ENCODE measurements around the gene SPI1. TPM values are rescaled to one million over a fixed set of nuclear protein-coding genes. Genes with fewer than 3 reads are reported as not detected.

The SPI1 gene
- polyA plus RNA-seq (2013, experiment 1 of 2), result not detected
- polyA plus RNA-seq (2013, experiment 2 of 2), result not detected

DNA sequence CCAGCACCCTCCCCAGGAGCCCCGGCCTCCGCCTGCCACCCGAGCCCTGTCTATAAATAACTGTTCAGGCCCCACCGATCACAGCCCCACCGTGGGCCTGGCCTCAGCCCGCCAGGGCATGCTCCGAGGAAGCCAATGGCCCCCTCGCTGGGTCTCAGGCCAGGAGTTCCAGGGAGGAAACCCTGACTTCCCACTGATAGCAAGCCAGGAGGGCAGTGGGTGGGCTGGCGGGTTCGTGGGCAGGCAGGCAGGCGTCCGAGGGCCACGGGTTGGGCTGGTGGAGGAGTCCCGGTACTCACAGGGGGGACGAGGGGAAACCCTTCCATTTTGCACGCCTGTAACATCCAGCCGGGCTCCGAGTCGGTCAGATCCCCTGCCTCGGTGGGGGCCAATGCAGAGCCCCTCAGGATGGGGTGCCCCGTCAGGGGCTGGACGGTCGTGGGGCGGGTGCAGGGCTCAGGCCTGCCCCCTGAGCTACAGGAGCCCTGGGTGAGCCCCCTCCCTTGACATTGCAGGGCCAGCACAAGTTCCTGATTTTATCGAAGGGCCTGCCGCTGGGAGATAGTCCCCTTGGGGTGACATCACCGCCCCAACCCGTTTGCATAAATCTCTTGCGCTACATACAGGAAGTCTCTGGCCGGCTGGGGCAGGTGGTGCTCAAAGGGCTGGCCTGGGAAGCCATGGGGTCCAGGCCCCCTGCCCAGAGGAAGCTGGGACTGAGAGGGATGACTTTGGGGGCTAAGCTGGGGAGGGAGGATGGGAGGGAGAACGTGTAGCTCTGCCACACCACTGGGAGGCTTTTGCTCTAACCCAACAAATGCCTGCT is at the start of gene SPI1:
Gene SPI1, minus strand, starts transcription at position 538 of the 826 bp plus-strand sequence. Its CDS starts 194 bp downstream, at position 344.
- no peak within 1 kb of the TSS for H4K8ac ChIP-seq (ENCODE audit: low read length)
- H3K23ac ChIP-seq (ENCODE audit: low read length in 2 of 2), result no peak within 1 kb of the TSS
- peaks cover 21% of the 10 kb centered on the region for H3K4me1 ChIP-seq (ENCODE audit: control insufficient read depth, insufficient read depth, low read depth, low read length)
- H2BK15ac ChIP-seq (ENCODE audit: low read depth, poor library complexity, severe bottlenecking), result no peak within 1 kb of the TSS
- peaks cover 4 to 7% of the 10 kb centered on the region in 2 experiments for H3K27me3 ChIP-seq (ENCODE audit: control insufficient read depth in 1 of 2, insufficient read depth in 1 of 2, low read length in 2 of 2)
- no peak within 1 kb of the TSS for H3K4me3 ChIP-seq (ENCODE audit: insufficient read depth in 1 of 2, low read depth in 1 of 2, low read length in 2 of 2)
- WGBS, result 82% methylated on average over 31 of the region's 31 CpGs
- H2BK12ac ChIP-seq (ENCODE audit: low read length in 2 of 2), result no peak within 1 kb of the TSS
- H3K4ac ChIP-seq (ENCODE audit: low read depth in 1 of 2, low read length in 2 of 2), result no peak within 1 kb of the TSS
- H3K27ac ChIP-seq (ENCODE audit: low read length, poor library complexity, severe bottlenecking), result no peak within 1 kb of the TSS
- H3K14ac ChIP-seq (ENCODE audit: low read length in 2 of 2), result no peak within 1 kb of the TSS
- H2AFZ ChIP-seq (ENCODE audit: low read depth, low read length), result no peak within 1 kb of the TSS
- DNase-seq, result no peak
- no peak within 1 kb of the TSS for H3K9ac ChIP-seq (ENCODE audit: low read length)
- no peaks in the 10 kb centered on the region for H3K79me1 ChIP-seq (replicated peaks; ENCODE audit: low read length, poor library complexity, severe bottlenecking)
- H3K4me2 ChIP-seq (ENCODE audit: low read length, poor library complexity, severe bottlenecking), result no peak within 1 kb of the TSS
- H2BK5ac ChIP-seq (ENCODE audit: low read depth, low read length, poor library complexity, severe bottlenecking), result no peak within 1 kb of the TSS
- H2BK120ac ChIP-seq (ENCODE audit: low read depth, low read length), result no peak within 1 kb of the TSS
- H2AK5ac ChIP-seq (ENCODE audit: low read length, severe bottlenecking), result no peak within 1 kb of the TSS
- H4K91ac ChIP-seq (ENCODE audit: low read length), result no peak within 1 kb of the TSS
- H3K9me3 ChIP-seq (ENCODE audit: control insufficient read depth, low read length), result no peaks in the 10 kb centered on the region
- no peaks in the 10 kb centered on the region for H3K36me3 ChIP-seq (ENCODE audit: control insufficient read depth in 1 of 2, insufficient read depth in 2 of 2, low read depth in 1 of 2, low read length in 2 of 2)
- no peak within 1 kb of the TSS for H3K18ac ChIP-seq (ENCODE audit: low read depth in 1 of 2, low read length in 2 of 2)

GRCh38 chr11:47426062-47426956 is 48.0 kb upstream of the SPI1 start, which contains the start of gene PSMC3:
Gene PSMC3, minus strand, starts transcription at chr11:47426439. Its CDS starts 160 bp downstream, at chr11:47426279.
- H3K18ac ChIP-seq (ENCODE audit: low read depth in 1 of 2, low read length in 2 of 2), result peak within 1 kb of the TSS; percentile 52 to 92
- H4K91ac ChIP-seq (ENCODE audit: low read length), result peak within 1 kb of the TSS; percentile 77
- DNase-seq, result peak; percentile 96
- peak within 1 kb of the TSS; percentile 96 for H3K4me2 ChIP-seq (ENCODE audit: low read length, poor library complexity, severe bottlenecking)
- WGBS, result 4% methylated on average over 60 of the region's 62 CpGs
- peak within 1 kb of the TSS; percentile 92 to 95 for H3K4me3 ChIP-seq (ENCODE audit: insufficient read depth in 1 of 2, low read depth in 1 of 2, low read length in 2 of 2)
- H3K4me1 ChIP-seq (ENCODE audit: control insufficient read depth, insufficient read depth, low read depth, low read length), result peaks cover 12% of the 10 kb centered on the region
- peaks cover 36 to 37% of the 10 kb centered on the region in 2 experiments for H3K36me3 ChIP-seq (ENCODE audit: control insufficient read depth in 1 of 2, insufficient read depth in 2 of 2, low read depth in 1 of 2, low read length in 2 of 2)
- H3K9ac ChIP-seq (ENCODE audit: low read length), result peak within 1 kb of the TSS; percentile 99
- no peaks in the 10 kb centered on the region for H3K9me3 ChIP-seq (ENCODE audit: control insufficient read depth, low read length)
- no peak within 1 kb of the TSS for H3K23ac ChIP-seq (ENCODE audit: low read length in 2 of 2)
- peaks cover 25% of the 10 kb centered on the region for H3K79me1 ChIP-seq (replicated peaks; ENCODE audit: low read length, poor library complexity, severe bottlenecking)
- H3K27me3 ChIP-seq (ENCODE audit: control insufficient read depth in 1 of 2, insufficient read depth in 1 of 2, low read length in 2 of 2), result no peaks in the 10 kb centered on the region
- peak within 1 kb of the TSS in 1 of 2 experiments; percentile 39 for H3K14ac ChIP-seq (ENCODE audit: low read length in 2 of 2)
- H2BK15ac ChIP-seq (ENCODE audit: low read depth, poor library complexity, severe bottlenecking), result peak within 1 kb of the TSS; percentile 35
- peak within 1 kb of the TSS; percentile 50 for H2AK5ac ChIP-seq (ENCODE audit: low read length, severe bottlenecking)
- peak within 1 kb of the TSS; percentile 78 for H4K8ac ChIP-seq (ENCODE audit: low read length)
- H2BK120ac ChIP-seq (ENCODE audit: low read depth, low read length), result peak within 1 kb of the TSS; percentile 89
- peak within 1 kb of the TSS; percentile 92 for H3K27ac ChIP-seq (ENCODE audit: low read length, poor library complexity, severe bottlenecking)
- H2BK12ac ChIP-seq (ENCODE audit: low read length in 2 of 2), result peak within 1 kb of the TSS in 1 of 2 experiments; percentile 18
- peak within 1 kb of the TSS in 1 of 2 experiments; percentile 81 for H3K4ac ChIP-seq (ENCODE audit: low read depth in 1 of 2, low read length in 2 of 2)
- H2BK5ac ChIP-seq (ENCODE audit: low read depth, low read length, poor library complexity, severe bottlenecking), result peak within 1 kb of the TSS; percentile 97
- H2AFZ ChIP-seq (ENCODE audit: low read depth, low read length), result peak within 1 kb of the TSS; percentile 75

GRCh38 chr11:47425611-47426010 is 47.3 kb upstream of the SPI1 start:
- Histone ChIP-seq H3K27ac (ENCODE audit: low read length, poor library complexity, severe bottlenecking) (peak overlapping the region; percentile 92), H4K91ac (ENCODE audit: low read length) (no peak overlapping the region), H3K4me3 (ENCODE audit: insufficient read depth in 1 of 2, low read depth in 1 of 2, low read length in 2 of 2) (peak overlapping the region; percentile 92 to 95), H3K27me3 (ENCODE audit: control insufficient read depth in 1 of 2, insufficient read depth in 1 of 2, low read length in 2 of 2) (no peaks in the 10 kb centered on the region), H2BK5ac (ENCODE audit: low read depth, low read length, poor library complexity, severe bottlenecking) (no peak overlapping the region), H3K4me1 (ENCODE audit: control insufficient read depth, insufficient read depth, low read depth, low read length) (peaks cover 12% of the 10 kb centered on the region), H3K79me1 (replicated peaks; ENCODE audit: low read length, poor library complexity, severe bottlenecking) (peaks cover 26% of the 10 kb centered on the region), H2BK12ac (ENCODE audit: low read length in 2 of 2) (no peak overlapping the region), H2BK15ac (ENCODE audit: low read depth, poor library complexity, severe bottlenecking) (no peak overlapping the region), H3K36me3 (ENCODE audit: control insufficient read depth in 1 of 2, insufficient read depth in 2 of 2, low read depth in 1 of 2, low read length in 2 of 2) (peaks cover 42 to 43% of the 10 kb centered on the region in 2 experiments), H3K18ac (ENCODE audit: low read depth in 1 of 2, low read length in 2 of 2) (peak overlapping the region in 1 of 2 experiments; percentile 52), H3K9ac (ENCODE audit: low read length) (peak overlapping the region; percentile 99), H3K14ac (ENCODE audit: low read length in 2 of 2) (peak overlapping the region in 1 of 2 experiments; percentile 39), H2AK5ac (ENCODE audit: low read length, severe bottlenecking) (peak overlapping the region; percentile 50), H3K4me2 (ENCODE audit: low read length, poor library complexity, severe bottlenecking) (peak overlapping the region; percentile 86), H2BK120ac (ENCODE audit: low read depth, low read length) (peak overlapping the region; percentile 89), H3K4ac (ENCODE audit: low read depth in 1 of 2, low read length in 2 of 2) (peak overlapping the region in 1 of 2 experiments; percentile 81), H3K23ac (ENCODE audit: low read length in 2 of 2) (no peak overlapping the region), H3K9me3 (ENCODE audit: control insufficient read depth, low read length) (no peaks in the 10 kb centered on the region), H4K8ac (ENCODE audit: low read length) (no peak overlapping the region), H2AFZ (ENCODE audit: low read depth, low read length) (no peak overlapping the region)
- no peak for DNase-seq
- WGBS, result 0% methylated on average over 8 of the region's 14 CpGs
